ENCODE results near the gene PERCC1.
"Not testable (repeated sequence)": the region's sequence is repeated elsewhere in the genome, so short reads cannot be mapped to it uniquely, and the experiment has no call there.

PERCC1 gene

DNA sequence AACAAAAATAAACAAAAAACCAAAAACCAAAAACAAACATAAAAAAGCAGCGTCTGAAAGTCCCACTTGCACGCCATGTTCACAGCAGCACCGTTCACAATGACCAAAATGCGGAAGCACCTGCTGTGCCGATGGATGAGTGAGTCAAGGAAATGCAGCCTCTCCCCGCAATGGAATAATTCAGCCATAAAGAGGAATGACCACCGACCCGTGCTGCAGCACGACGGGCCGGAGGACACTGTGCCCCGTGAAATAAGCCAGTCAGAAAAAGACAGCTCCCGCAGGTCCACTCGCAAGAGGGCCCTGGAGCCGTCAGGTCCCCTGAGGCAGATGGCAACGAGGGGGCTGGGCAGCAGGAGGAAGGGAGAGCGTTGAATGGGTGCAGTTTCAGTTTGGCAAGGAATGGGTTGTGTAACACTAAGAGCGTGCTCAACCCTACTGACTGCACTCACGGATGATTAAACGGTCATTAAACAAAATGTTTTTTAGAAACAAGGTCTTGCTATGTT is 38.9 kb downstream of the PERCC1 start:
- no peak for DNase-seq (ENCODE audit: low spot score)

GRCh38 chr16:1470481-1471251 is 39.8 kb downstream of the PERCC1 start:
- DNase-seq (ENCODE audit: low spot score), result peak; percentile 54

GRCh38 chr16:1471569-1472194 is 40.8 kb downstream of the PERCC1 start:
- peak; percentile 53 for DNase-seq (ENCODE audit: low spot score)

- no peak for DNase-seq (ENCODE audit: low spot score)
Measured at GRCh38 chr16:1472974-1473373, 42.1 kb downstream of the PERCC1 start.

DNA sequence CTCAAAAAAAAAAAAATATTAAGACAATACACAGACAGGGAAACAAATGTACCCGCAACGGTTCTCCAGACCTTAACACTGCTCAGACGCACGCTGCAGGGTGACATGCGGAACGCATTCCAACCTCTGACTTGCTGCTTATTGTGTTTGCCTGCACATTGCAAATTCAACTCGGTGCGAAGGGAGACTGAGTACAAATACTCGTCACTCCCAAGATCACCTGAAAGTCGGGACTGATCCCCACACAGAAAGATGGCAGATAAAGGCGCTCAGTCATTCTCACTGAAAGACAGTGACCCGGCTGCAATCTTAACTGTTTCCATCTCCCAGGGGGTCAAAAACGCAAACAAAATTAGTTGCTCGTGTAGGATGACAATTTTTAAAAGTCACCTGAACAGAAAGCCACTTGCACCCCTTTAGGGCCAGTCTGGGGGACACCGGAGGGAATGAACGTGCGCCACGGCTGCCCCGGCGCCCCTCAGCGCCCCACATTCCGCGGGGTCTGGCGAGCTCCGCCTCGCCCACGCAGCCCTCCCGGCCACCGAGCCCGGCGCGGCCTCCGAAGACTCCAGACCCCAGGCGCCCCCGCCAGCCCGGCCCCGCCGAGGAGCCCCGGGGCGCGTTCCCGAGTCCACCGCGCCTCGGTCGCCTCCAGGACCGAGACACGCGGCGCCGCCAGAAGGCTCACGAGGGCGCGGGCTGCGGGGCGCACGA is 43.4 kb downstream of the PERCC1 start:
- DNase-seq (ENCODE audit: low spot score), result no peak

DNA sequence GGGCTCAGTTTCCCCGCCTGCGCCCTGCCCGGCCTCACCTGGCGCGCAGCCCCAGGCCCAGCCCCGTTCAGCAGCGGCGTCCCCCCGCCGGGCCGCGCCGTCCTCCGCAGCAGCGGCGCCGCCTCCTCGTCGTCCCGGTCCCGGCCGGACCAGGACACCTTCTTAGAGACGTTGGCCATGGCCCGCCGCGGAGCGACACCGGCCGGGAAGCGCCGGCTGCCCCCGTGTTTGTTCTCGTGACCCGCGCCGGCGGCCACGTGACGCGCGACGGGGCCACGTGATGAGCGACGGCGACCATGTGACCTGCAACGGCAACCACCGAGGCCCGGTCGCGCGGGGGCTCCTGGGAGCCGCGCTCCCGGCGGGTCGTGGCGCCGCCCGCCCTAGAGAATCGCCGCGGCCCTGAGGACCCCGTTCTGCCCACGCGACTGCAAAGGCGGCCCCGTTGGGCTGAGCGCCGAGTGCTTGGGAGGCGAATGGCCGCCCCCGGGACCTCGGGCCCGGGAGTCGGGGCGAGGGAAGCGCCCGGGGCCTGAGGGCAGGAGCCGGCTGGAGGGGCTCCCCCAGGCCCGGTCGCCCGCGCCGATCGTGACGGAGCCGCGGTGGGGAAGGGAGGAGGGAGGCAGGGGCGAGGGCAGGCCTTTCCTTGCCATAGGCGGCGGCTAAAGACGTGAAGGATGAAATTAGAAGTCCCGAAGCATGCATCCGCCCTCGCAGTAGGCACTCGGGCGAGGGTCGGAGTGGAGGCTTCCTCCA is 44.1 kb downstream of the PERCC1 start, which contains the start of gene CLCN7:
Gene CLCN7 (minus strand): TSS at position 233 of the 756 bp plus-strand sequence. CDS start 54 bp downstream, at position 179.
- DNase-seq (ENCODE audit: low spot score), result peak; percentile 90

- DNase-seq (ENCODE audit: low spot score), result no peak
Measured at GRCh38 chr16:1475552-1476114, 44.8 kb downstream of the PERCC1 start.

DNA sequence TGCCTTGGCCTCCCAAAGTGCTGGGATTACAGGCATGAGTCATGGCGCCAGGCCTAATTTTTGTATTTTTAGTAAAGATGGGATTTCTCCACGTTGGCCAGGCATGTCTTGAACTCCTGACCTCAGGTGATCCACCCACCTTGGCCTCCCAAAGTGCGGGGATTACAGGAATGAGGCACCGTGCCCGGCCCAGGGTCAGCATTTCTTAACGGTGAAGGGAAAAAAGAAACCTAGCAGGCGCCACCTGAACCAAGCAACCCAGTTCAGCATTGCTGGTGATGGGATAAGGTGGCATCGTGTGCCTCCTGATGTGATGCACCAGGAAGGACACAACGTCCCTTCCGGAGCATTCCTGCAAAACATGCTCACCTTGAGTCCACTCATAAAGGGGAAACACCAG is 46.2 kb downstream of the PERCC1 start:
- DNase-seq (ENCODE audit: low spot score), result no peak

GRCh38 chr16:1478937-1479336 is 48.1 kb downstream of the PERCC1 start:
- not testable (repeated sequence) for DNase-seq (ENCODE audit: low spot score)

- DNase-seq (ENCODE audit: low spot score), result no peak
Measured at GRCh38 chr16:1481906-1482835, 51.3 kb downstream of the PERCC1 start.
